Keratinocyte (primary cell): ENCODE results near the gene ARMH2. TPM values are rescaled to one million over a fixed set of nuclear protein-coding genes. Genes with fewer than 3 reads are reported as not detected.

Experiments
- DNase-seq: peaks from one replicate; pipeline ENCODE4 v3.0.0-alpha.2; 2011; ENCODE audit warnings: low read depth, missing footprints, low spot score
- FAIRE-seq: peaks from 2 replicates; lab custom pipeline; 2011; peaks lifted over from hg19 to GRCh38; lab: Jason Lieb, UNC
- H2AFZ ChIP-seq: 2 replicates; pipeline ENCODE4 v1.6.0; 2012; ENCODE audit warnings: low read length, control low read depth, inconsistent platforms; ENCODE audit not compliant: control insufficient read depth
- H3K27ac ChIP-seq: 2 replicates; pipeline ENCODE4 v1.5.1; 2011; ENCODE audit warnings: low read length; ENCODE audit not compliant: control insufficient read depth, insufficient read depth
- H3K27me3 ChIP-seq: 3 replicates; pipeline ENCODE4 v1.6.0; 2011; ENCODE audit warnings: low read length; ENCODE audit not compliant: control insufficient read depth, insufficient read depth; ENCODE audit errors: extremely low read depth
- H3K36me3 ChIP-seq, 2 experiments: 2 replicates in 1 of 2; 3 replicates in 1 of 2; pipeline ENCODE4 v1.5.1; 2011; ENCODE audit warnings: low read length in 2 of 2, mild to moderate bottlenecking in 1 of 2; ENCODE audit not compliant: control insufficient read depth in 2 of 2, insufficient read depth in 2 of 2; ENCODE audit errors: extremely low read depth in 1 of 2
- H3K4me1 ChIP-seq: 3 replicates; pipeline ENCODE4 v1.5.1; 2011; ENCODE audit warnings: low read length; ENCODE audit not compliant: control insufficient read depth, insufficient read depth; ENCODE audit errors: extremely low read depth
- H3K4me2 ChIP-seq: 3 replicates; pipeline ENCODE4 v1.6.0; 2011; ENCODE audit warnings: low read depth, low read length; ENCODE audit not compliant: control insufficient read depth, insufficient read depth; ENCODE audit errors: extremely low read depth
- H3K4me3 ChIP-seq, 3 experiments: fragments of 200-600 bp in 1 of 3; sonication (generic) in 1 of 3; 2 replicates in 2 of 3; 3 replicates in 1 of 3; pipeline ENCODE4 v1.5.1; 2011 to 2016; ENCODE audit warnings: low read length in 3 of 3, mild to moderate bottlenecking in 3 of 3, control low read depth in 2 of 3, inconsistent platforms in 1 of 3, low read depth in 1 of 3, mixed read lengths in 1 of 3, mixed run types in 1 of 3, moderate library complexity in 1 of 3; ENCODE audit not compliant: control insufficient read depth in 2 of 3, insufficient read depth in 2 of 3; ENCODE audit errors: extremely low read depth in 1 of 3
- H3K79me2 ChIP-seq: 2 replicates; pipeline ENCODE4 v1.6.0; 2012; ENCODE audit warnings: low read length; ENCODE audit not compliant: control insufficient read depth, insufficient read depth
- H3K9ac ChIP-seq: 3 replicates; pipeline ENCODE4 v1.6.0; 2011; ENCODE audit warnings: low read length; ENCODE audit not compliant: control insufficient read depth, insufficient read depth; ENCODE audit errors: extremely low read depth
- H3K9me1 ChIP-seq: 3 replicates; pipeline ENCODE4 v1.6.0; 2011; ENCODE audit warnings: low read length; ENCODE audit not compliant: control insufficient read depth, insufficient read depth; ENCODE audit errors: extremely low read depth
- H3K9me3 ChIP-seq: 2 replicates; pipeline ENCODE4 v1.5.1; 2012; ENCODE audit warnings: low read depth, low read length; ENCODE audit not compliant: control insufficient read depth
- H4K20me1 ChIP-seq: 3 replicates; pipeline ENCODE4 v1.6.0; 2011; ENCODE audit warnings: low read length; ENCODE audit not compliant: control insufficient read depth, insufficient read depth; ENCODE audit errors: extremely low read depth
- CTCF ChIP-seq, 3 experiments: IDR thresholded peaks in 1 of 3; conservative IDR thresholded peaks in 1 of 3; optimal IDR thresholded peaks in 1 of 3; 2 replicates in 2 of 3; 3 replicates in 1 of 3; pipeline versions ENCODE3 to v1.5.1; 2011; ENCODE audit warnings: low read length in 3 of 3, mild to moderate bottlenecking in 3 of 3, moderate library complexity in 2 of 3, control low read depth in 1 of 3, inconsistent platforms in 1 of 3; ENCODE audit not compliant: insufficient read depth in 2 of 3; ENCODE audit errors: extremely low read depth in 1 of 3
- EZH2 ChIP-seq: IDR thresholded peaks from one replicate; pipeline ENCODE4 v1.6.1; 2012; ENCODE audit warnings: inconsistent platforms, mild to moderate bottlenecking, low read length, moderate library complexity
- dilution Hi-C: fragments of 300-500 bp; cut with MboI; formaldehyde crosslinking; loops from one replicate; pipeline ENCODE4 v1.7.0; 2020; ENCODE audit warnings: low sequenced_read_pairs; ENCODE audit not compliant: extremely low pct_ligation_motif_present
- polyA plus RNA-seq, 5 experiments: library from polyadenylated mRNA; depleted of rRNA in 3 of 5; stranded (reverse) in 3 of 5; stranded (forward) in 1 of 5; unstranded in 1 of 5; fragments of >200 nt; gene quantifications; 1 replicate in 1 of 5; 2 replicates in 3 of 5; 3 replicates in 1 of 5; pipeline versions ENCODE4 v1.2.1 to v1.2.3, GENCODE V29; 2011 to 2012; ENCODE audit warnings: missing spikeins in 2 of 5, low read depth in 1 of 5, low replicate concordance in 1 of 5

The ARMH2 gene
- polyA plus RNA-seq, 1 donor (not counting 4 experiments of a cell fraction or from before 2014, with no cell fraction given), result not detected

- H2AFZ ChIP-seq, result no peak overlapping the region
- no peak overlapping the region for H3K27ac ChIP-seq
- no peaks in the 10 kb centered on the region for H3K79me2 ChIP-seq
- no peak for DNase-seq
- no peaks in the 10 kb centered on the region for H3K9me1 ChIP-seq
- H4K20me1 ChIP-seq, result no peaks in the 10 kb centered on the region
- FAIRE-seq, result no peak
- H3K36me3 ChIP-seq, result no peaks in the 10 kb centered on the region
- no peak for TF ChIP-seq CTCF (optimal IDR thresholded peaks at IDR 0.05 in 1 of 3, IDR thresholded peaks at IDR 0.05 in 1 of 3, conservative IDR thresholded peaks at IDR 0.05 in 1 of 3; ENCODE audit: extremely low read depth in 1 of 3, insufficient read depth in 2 of 3, low read length in 3 of 3)
- TF ChIP-seq EZH2, result no peak
- no peaks in the 10 kb centered on the region for H3K27me3 ChIP-seq
- dilution Hi-C loops, result no loop called here
- no peaks in the 10 kb centered on the region for H3K9me3 ChIP-seq
- no peaks in the 10 kb centered on the region for H3K4me1 ChIP-seq
- no peak overlapping the region for H3K4me2 ChIP-seq
- no peak overlapping the region for H3K4me3 ChIP-seq
- no peak overlapping the region for H3K9ac ChIP-seq
Observed at GRCh38 chr6:24818346-24818745, 19.6 kb upstream of the ARMH2 start.

GRCh38 chr6:24809728-24810127 lies 11.0 kb upstream of the ARMH2 start:
- no peak overlapping the region for H3K9ac ChIP-seq
- no peak overlapping the region for H3K4me3 ChIP-seq
- dilution Hi-C loops, result no loop called here
- H3K4me1 ChIP-seq, result no peaks in the 10 kb centered on the region
- no peak overlapping the region for H3K4me2 ChIP-seq
- H3K36me3 ChIP-seq, result no peaks in the 10 kb centered on the region
- no peak overlapping the region for H2AFZ ChIP-seq
- FAIRE-seq (no peak), DNase-seq (no peak)
- TF ChIP-seq CTCF (optimal IDR thresholded peaks at IDR 0.05 in 1 of 3, IDR thresholded peaks at IDR 0.05 in 1 of 3, conservative IDR thresholded peaks at IDR 0.05 in 1 of 3; ENCODE audit: extremely low read depth in 1 of 3, insufficient read depth in 2 of 3, low read length in 3 of 3), result no peak
- H3K9me1 ChIP-seq, result no peaks in the 10 kb centered on the region
- H3K9me3 ChIP-seq, result no peaks in the 10 kb centered on the region
- no peaks in the 10 kb centered on the region for H3K27me3 ChIP-seq
- no peak overlapping the region for H3K27ac ChIP-seq
- no peaks in the 10 kb centered on the region for H4K20me1 ChIP-seq
- no peaks in the 10 kb centered on the region for H3K79me2 ChIP-seq
